GM18868 (cell line): ENCODE measurements around the gene CREB5.
A peak's percentile ranks its signal among the peaks of the same experiment; 100 is the strongest.

Experiments used
- ATAC-seq: cut with Tn5 transposase; IDR thresholded peaks from one replicate; pipeline ENCODE4 v1.9.1; 2021; ENCODE audit warnings: mild to moderate bottlenecking, moderate library complexity; ENCODE audit not compliant: unreplicated experiment

Gene CREB5

GRCh38 chr7:28433699-28434219 lies 21.4 kb downstream of the CREB5 start:
- ATAC-seq, result no peak

GRCh38 chr7:28434510-28434909 lies 22.2 kb downstream of the CREB5 start:
- no peak for ATAC-seq

- ATAC-seq, result no peak
Observed at GRCh38 chr7:28435152-28435551, 22.8 kb downstream of the CREB5 start.

- ATAC-seq, result no peak
Observed at GRCh38 chr7:28435732-28436378, 23.5 kb downstream of the CREB5 start.

- ATAC-seq, result no peak
Observed at GRCh38 chr7:28440055-28440601, 27.8 kb downstream of the CREB5 start.

GRCh38 chr7:28442540-28443420 lies 30.5 kb downstream of the CREB5 start:
- ATAC-seq, result peak; percentile 50

GRCh38 chr7:28446131-28446530 lies 33.8 kb downstream of the CREB5 start:
- ATAC-seq, result no peak

- ATAC-seq, result no peak
Observed at GRCh38 chr7:28447071-28447470, 34.8 kb downstream of the CREB5 start.

- no peak for ATAC-seq
Observed at GRCh38 chr7:28448708-28449107, 36.4 kb downstream of the CREB5 start.

GRCh38 chr7:28452681-28453080 lies 40.4 kb downstream of the CREB5 start:
- ATAC-seq, result no peak

GRCh38 chr7:28455486-28455885 lies 43.2 kb downstream of the CREB5 start:
- no peak for ATAC-seq

- ATAC-seq, result no peak
Observed at GRCh38 chr7:28456044-28456443, 43.7 kb downstream of the CREB5 start.

GRCh38 chr7:28458732-28459131 lies 46.4 kb downstream of the CREB5 start:
- no peak for ATAC-seq

GRCh38 chr7:28459306-28459705 lies 47.0 kb downstream of the CREB5 start:
- no peak for ATAC-seq

- no peak for ATAC-seq
Observed at GRCh38 chr7:28465697-28466096, 53.4 kb downstream of the CREB5 start.

- ATAC-seq, result no peak
Observed at GRCh38 chr7:28466341-28466740, 54.0 kb downstream of the CREB5 start.

- no peak for ATAC-seq
Observed at GRCh38 chr7:28466885-28467284, 54.6 kb downstream of the CREB5 start.

- no peak for ATAC-seq
Observed at GRCh38 chr7:28469562-28469961, 57.2 kb downstream of the CREB5 start.

GRCh38 chr7:28470344-28470743 lies 58.0 kb downstream of the CREB5 start:
- ATAC-seq, result no peak

GRCh38 chr7:28472332-28472731 lies 60.0 kb downstream of the CREB5 start:
- ATAC-seq, result no peak

GRCh38 chr7:28473571-28474281 lies 61.4 kb downstream of the CREB5 start:
- ATAC-seq, result no peak
